GM23248 (cell line): ENCODE measurements around the gene DXO.
"Not testable (repeated sequence)": the region's sequence is repeated elsewhere in the genome, so short reads cannot be mapped to it uniquely, and the experiment has no call there.

Experiments used
- EZH2 ChIP-seq: fragments of 200-600 bp; sonication (generic); IDR thresholded peaks from 2 replicates; pipeline ENCODE4 v1.6.1; 2018; ENCODE audit warnings: antibody characterized with exemption, mild to moderate bottlenecking; ENCODE audit not compliant: insufficient read depth, poor library complexity, severe bottlenecking
- EZH2phosphoT487 ChIP-seq: fragments of 200-600 bp; sonication (generic); IDR thresholded peaks from 2 replicates; pipeline ENCODE4 v1.6.1; 2018; ENCODE audit warnings: antibody characterized with exemption, moderate library complexity, mild to moderate bottlenecking, low read depth; ENCODE audit not compliant: insufficient read depth

GRCh38 chr6:32008037-32008436 is 36.1 kb upstream of the DXO start:
- not testable (repeated sequence) for TF ChIP-seq EZH2, EZH2phosphoT487
